Measurements from ENCODE around the gene SELPLG.

The SELPLG gene

DNA sequence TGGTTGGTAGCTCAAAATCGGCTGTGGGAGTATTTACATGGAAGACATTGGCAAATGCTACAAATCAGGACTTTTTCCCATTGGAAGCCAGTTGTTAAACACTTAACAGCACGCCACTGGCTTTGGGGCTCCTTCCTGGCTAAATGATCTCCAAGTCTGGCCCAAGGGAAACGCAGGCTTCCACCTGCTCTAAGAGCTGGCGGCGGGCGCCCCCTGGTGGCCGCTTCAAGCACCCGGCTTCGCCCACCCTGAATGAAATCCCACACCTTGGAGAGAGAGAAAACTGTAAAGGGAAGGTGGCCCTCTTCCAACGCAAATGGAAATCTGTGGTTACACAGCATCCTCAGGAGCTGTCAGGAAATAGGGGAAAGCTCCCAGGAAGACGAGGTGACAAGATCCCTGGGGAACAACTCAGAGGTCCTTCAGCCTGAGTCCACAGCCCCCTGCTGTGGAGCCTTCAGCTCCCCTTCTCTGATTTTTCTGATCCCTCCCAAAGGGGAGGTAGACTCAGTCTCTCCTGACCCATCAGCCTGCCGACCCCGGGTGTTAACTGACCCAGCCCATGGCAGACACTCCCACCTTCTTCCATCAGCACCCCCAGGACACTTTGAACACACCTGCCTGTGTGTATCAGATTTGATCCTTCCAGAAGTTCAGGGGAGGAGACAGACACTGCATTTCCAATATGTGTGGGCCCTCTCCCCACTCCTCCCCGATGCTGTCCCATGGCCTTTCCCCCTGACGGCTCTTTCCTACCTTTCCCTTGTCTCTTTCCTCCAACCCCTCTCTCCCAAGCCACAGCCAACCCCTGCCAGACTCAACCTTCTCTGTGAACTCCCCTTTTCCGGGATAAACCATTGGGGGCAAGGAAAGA, 15.4 kb downstream of the SELPLG start:
- ChIA-PET POLR2A (interaction anchor here (1.9 kb wide), 1 partner anchor 56 kb away, joined by 10 read pairs; the partner anchor contains the start of gene ISCU), CTCF (interaction anchor here (0.6 to 1.9 kb wide), 14 partner anchors 10 to 1171 kb away, joined by 3 to 13 read pairs (median 3); partner anchors contain the start of gene SART3)
- DNase-seq (ENCODE audit: extremely low spot score) = peak; percentile 85
- TF ChIP-seq TARDBP (IDR thresholded peaks at IDR 0.05) = no peak
- TF ChIP-seq, protein P1, sequence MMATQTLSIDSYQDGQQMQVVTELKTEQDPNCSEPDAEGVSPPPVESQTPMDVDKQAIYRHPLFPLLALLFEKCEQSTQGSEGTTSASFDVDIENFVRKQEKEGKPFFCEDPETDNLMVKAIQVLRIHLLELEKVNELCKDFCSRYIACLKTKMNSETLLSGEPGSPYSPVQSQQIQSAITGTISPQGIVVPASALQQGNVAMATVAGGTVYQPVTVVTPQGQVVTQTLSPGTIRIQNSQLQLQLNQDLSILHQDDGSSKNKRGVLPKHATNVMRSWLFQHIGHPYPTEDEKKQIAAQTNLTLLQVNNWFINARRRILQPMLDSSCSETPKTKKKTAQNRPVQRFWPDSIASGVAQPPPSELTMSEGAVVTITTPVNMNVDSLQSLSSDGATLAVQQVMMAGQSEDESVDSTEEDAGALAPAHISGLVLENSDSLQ (IDR thresholded peaks at IDR 0.05) = no peak
- TF ChIP-seq ELF4 (IDR thresholded peaks at IDR 0.05) = no peak
- no peak for TF ChIP-seq FOXM1 (IDR thresholded peaks at IDR 0.05; ENCODE audit: borderline replicate concordance)
- TF ChIP-seq ZNF384 (IDR thresholded peaks at IDR 0.05) = no peak
- TF ChIP-seq CTBP1 (IDR thresholded peaks at IDR 0.05; ENCODE audit: borderline replicate concordance) = no peak
- no peak for TF ChIP-seq NFRKB (IDR thresholded peaks at IDR 0.05)
- no peak for TF ChIP-seq SUZ12 (IDR thresholded peaks at IDR 0.05)
- TF ChIP-seq BHLHE40 (IDR thresholded peaks at IDR 0.05; ENCODE audit: borderline replicate concordance) = no peak
- TF ChIP-seq HDGF (IDR thresholded peaks at IDR 0.05; ENCODE audit: borderline replicate concordance) = no peak
- no peak for TF ChIP-seq ARNT (IDR thresholded peaks at IDR 0.05)
- no peak for TF ChIP-seq FOXA1 (IDR thresholded peaks at IDR 0.05)
- TF ChIP-seq LEF1 (IDR thresholded peaks at IDR 0.05; ENCODE audit: borderline replicate concordance) = no peak
- no peak for TF ChIP-seq L3MBTL2 (conservative IDR thresholded peaks at IDR 0.05)
- no peak for TF ChIP-seq FOXK2 (IDR thresholded peaks at IDR 0.05)

DNA sequence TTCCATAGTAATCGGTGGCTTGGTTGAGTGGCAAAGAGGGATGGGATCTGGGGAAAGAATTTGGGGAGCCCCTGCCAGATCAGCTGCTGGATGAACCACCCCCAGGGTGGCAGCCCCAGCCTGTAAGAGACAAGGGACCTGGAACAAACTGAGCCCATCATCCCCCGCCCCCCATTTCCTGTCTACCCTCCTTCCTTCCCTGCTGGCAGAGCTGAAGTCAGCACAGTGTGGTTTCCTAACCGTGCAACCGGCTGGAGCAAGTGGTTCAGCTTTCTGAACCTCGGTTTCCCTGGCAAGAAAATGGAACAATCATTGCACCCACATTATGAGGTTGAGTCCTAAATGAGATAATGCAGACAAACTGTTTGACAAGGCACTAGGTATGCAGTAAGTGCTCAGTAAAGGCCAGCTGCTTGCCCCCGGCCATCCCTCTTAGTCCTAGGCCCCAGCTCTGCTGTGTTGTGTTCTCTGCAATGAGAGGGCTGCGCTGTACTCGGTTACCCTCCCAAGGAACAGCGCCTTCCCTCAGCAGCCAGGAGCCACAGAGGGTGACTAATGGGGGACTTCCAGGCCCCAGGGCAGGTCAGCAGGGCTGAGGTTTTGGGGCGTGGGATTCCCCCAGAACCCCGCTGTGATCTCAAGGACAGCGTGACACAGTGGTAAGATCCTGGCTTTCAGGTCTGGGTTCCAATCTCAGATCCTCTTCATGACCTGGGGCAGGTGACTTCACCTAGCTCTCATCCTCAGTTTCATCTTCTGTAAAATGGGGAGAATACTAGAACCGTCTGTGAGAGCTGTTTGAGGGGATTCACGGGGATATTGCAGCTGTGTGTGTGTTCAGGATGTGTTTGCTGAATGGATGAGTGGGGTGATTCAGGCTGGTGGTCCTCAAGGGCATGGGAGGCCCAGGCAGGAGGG, 16.5 kb downstream of the SELPLG start:
- ChIA-PET CTCF (interaction anchor here (0.5 to 1.9 kb wide), 10 partner anchors 11 to 624 kb away, joined by 3 to 13 read pairs (median 3); no protein-coding TSS in a partner anchor), POLR2A (interaction anchor here (0.8 kb wide), 1 partner anchor 55 kb away, joined by 5 read pairs; the partner anchor contains the start of gene ISCU)
- DNase-seq (ENCODE audit: extremely low spot score) = no peak
- TF ChIP-seq ARNT (IDR thresholded peaks at IDR 0.05) (no peak), FOXK2 (IDR thresholded peaks at IDR 0.05) (no peak), L3MBTL2 (conservative IDR thresholded peaks at IDR 0.05) (no peak), TARDBP (IDR thresholded peaks at IDR 0.05) (no peak), SUZ12 (IDR thresholded peaks at IDR 0.05) (no peak), LEF1 (IDR thresholded peaks at IDR 0.05; ENCODE audit: borderline replicate concordance) (no peak), CTBP1 (IDR thresholded peaks at IDR 0.05; ENCODE audit: borderline replicate concordance) (no peak)

DNA sequence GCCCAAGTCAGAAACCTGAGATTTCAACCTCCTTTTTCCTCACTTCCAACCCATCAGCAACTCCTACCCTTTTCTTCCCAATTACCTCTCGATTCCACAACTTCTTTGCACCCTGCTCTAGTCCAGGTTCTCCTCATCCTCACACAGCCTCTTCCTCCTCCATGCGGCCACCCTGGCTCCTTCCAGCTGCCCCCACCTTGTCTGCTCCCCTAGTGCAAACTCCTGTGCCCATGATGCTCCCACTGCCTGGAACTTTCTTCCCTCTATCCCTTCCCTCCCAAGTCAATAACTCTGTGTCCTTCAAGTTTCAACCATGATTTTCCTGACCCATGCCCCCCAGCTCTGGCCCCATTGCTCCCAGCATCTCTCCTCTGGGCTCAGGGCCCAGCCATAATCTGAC, 17.3 kb downstream of the SELPLG start:
- TF ChIP-seq FOXM1 (IDR thresholded peaks at IDR 0.05; ENCODE audit: borderline replicate concordance) = no peak
- TF ChIP-seq BHLHE40 (IDR thresholded peaks at IDR 0.05; ENCODE audit: borderline replicate concordance) = no peak
- TF ChIP-seq NFRKB (IDR thresholded peaks at IDR 0.05) = no peak
- no peak for TF ChIP-seq ELF4 (IDR thresholded peaks at IDR 0.05)
- no peak for TF ChIP-seq L3MBTL2 (conservative IDR thresholded peaks at IDR 0.05)
- no peak for TF ChIP-seq FOXA1 (IDR thresholded peaks at IDR 0.05)
- TF ChIP-seq CTBP1 (IDR thresholded peaks at IDR 0.05; ENCODE audit: borderline replicate concordance) = no peak
- no peak for TF ChIP-seq TARDBP (IDR thresholded peaks at IDR 0.05)
- TF ChIP-seq, protein P1 (IDR thresholded peaks at IDR 0.05) = no peak
- no peak for TF ChIP-seq FOXK2 (IDR thresholded peaks at IDR 0.05)
- no peak for TF ChIP-seq SP1 (IDR thresholded peaks at IDR 0.05)
- no peak for TF ChIP-seq ZNF384 (IDR thresholded peaks at IDR 0.05)
- TF ChIP-seq SUZ12 (IDR thresholded peaks at IDR 0.05) = no peak
- ChIA-PET POLR2A (interaction anchor here (0.8 kb wide), 1 partner anchor 54 kb away, joined by 5 read pairs; the partner anchor contains the start of gene ISCU), CTCF (interaction anchor here (0.6 to 0.7 kb wide), 2 partner anchors 46 to 52 kb away, joined by 3 read pairs; no protein-coding TSS in a partner anchor)
- DNase-seq (ENCODE audit: extremely low spot score) = no peak

DNA sequence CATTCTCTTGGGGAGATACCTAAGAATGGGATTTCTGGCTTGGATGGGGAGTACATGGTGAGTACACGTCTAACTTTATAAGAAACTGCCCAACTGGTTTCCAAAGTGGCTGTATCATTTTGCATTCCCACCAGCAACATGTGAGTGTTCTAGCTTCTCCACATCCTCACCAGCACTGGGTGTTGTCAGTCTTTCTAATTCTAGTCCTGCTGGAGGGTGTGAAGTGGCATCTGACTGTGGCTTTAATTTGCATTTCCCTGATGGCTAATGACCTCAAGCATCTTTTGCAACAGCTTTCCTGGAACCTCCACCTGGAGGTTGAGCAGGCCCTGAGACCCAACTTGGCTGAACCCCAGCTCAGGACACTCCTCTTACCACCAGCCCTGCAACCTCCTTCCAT, 17.8 kb downstream of the SELPLG start:
- no peak for TF ChIP-seq ARNT (IDR thresholded peaks at IDR 0.05)
- TF ChIP-seq ZNF384 (IDR thresholded peaks at IDR 0.05) = no peak
- TF ChIP-seq TARDBP (IDR thresholded peaks at IDR 0.05) = no peak
- TF ChIP-seq ELF4 (IDR thresholded peaks at IDR 0.05) = no peak
- TF ChIP-seq FOXA1 (IDR thresholded peaks at IDR 0.05) = no peak
- TF ChIP-seq HDGF (IDR thresholded peaks at IDR 0.05; ENCODE audit: borderline replicate concordance) = no peak
- no peak for TF ChIP-seq FOXM1 (IDR thresholded peaks at IDR 0.05; ENCODE audit: borderline replicate concordance)
- no peak for TF ChIP-seq BHLHE40 (IDR thresholded peaks at IDR 0.05; ENCODE audit: borderline replicate concordance)
- no peak for TF ChIP-seq FOXK2 (IDR thresholded peaks at IDR 0.05)
- no peak for TF ChIP-seq NFRKB (IDR thresholded peaks at IDR 0.05)
- no peak for TF ChIP-seq L3MBTL2 (conservative IDR thresholded peaks at IDR 0.05)
- TF ChIP-seq CTBP1 (IDR thresholded peaks at IDR 0.05; ENCODE audit: borderline replicate concordance) = no peak
- no peak for TF ChIP-seq SUZ12 (IDR thresholded peaks at IDR 0.05)
- TF ChIP-seq, protein P1 (IDR thresholded peaks at IDR 0.05) = no peak
- ChIA-PET POLR2A (no interaction called here), CTCF (no interaction called here)
- no peak for DNase-seq (ENCODE audit: extremely low spot score)

DNA sequence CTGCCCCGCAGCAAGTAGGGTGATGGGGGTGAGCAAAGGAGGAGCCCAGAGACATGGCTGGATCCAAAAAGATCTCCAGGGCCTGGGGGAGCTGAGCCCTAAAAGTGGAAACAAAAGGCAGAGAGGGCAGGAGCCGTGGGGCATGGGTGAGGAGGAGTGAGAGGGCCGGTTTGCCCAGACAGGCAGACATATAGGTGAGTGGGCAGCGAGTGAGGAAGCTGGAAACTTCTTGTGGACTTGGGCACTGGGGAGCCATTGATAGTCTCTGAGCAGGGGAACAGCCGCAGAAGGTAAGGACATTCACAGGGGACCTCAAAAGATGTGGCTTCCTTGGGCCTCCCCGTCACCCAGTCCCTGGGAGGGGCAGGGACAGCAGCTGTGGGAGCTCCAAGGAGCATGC, 19.1 kb downstream of the SELPLG start:
- POLR2A ChIA-PET = no interaction called here
- no peak for DNase-seq (ENCODE audit: extremely low spot score)
- CTCF ChIA-PET = interaction anchor here (0.5 kb wide), 1 partner anchor 12 kb away, joined by 5 read pairs; no protein-coding TSS in a partner anchor
- TF ChIP-seq LEF1 (IDR thresholded peaks at IDR 0.05; ENCODE audit: borderline replicate concordance) = no peak
- TF ChIP-seq HDGF (IDR thresholded peaks at IDR 0.05; ENCODE audit: borderline replicate concordance) = no peak
- no peak for TF ChIP-seq FOXM1 (IDR thresholded peaks at IDR 0.05; ENCODE audit: borderline replicate concordance)
- TF ChIP-seq SUZ12 (IDR thresholded peaks at IDR 0.05) = no peak
- no peak for TF ChIP-seq FOXA1 (IDR thresholded peaks at IDR 0.05)
- TF ChIP-seq ELF4 (IDR thresholded peaks at IDR 0.05) = no peak
- TF ChIP-seq, protein P1 (IDR thresholded peaks at IDR 0.05) = no peak
- TF ChIP-seq SP1 (IDR thresholded peaks at IDR 0.05) = no peak
- TF ChIP-seq ARNT (IDR thresholded peaks at IDR 0.05) = no peak
- TF ChIP-seq NFRKB (IDR thresholded peaks at IDR 0.05) = no peak
- TF ChIP-seq TARDBP (IDR thresholded peaks at IDR 0.05) = no peak
- no peak for TF ChIP-seq CTBP1 (IDR thresholded peaks at IDR 0.05; ENCODE audit: borderline replicate concordance)
- TF ChIP-seq L3MBTL2 (conservative IDR thresholded peaks at IDR 0.05) = no peak
- TF ChIP-seq FOXK2 (IDR thresholded peaks at IDR 0.05) = no peak
- TF ChIP-seq ZNF384 (IDR thresholded peaks at IDR 0.05) = no peak
- no peak for TF ChIP-seq BHLHE40 (IDR thresholded peaks at IDR 0.05; ENCODE audit: borderline replicate concordance)

All from HEK293T (cell line).